C4-2B (cell line): ENCODE data around the gene LSM3.

Source experiments
- H3K27ac ChIP-seq: fragments of 450-650 bp; 2 replicates; pipeline ENCODE4 v1.5.1; 2017
- ZFX ChIP-seq: fragments of 450-650 bp; IDR thresholded peaks from 2 replicates; pipeline ENCODE4 v1.6.1; 2017
- TF ChIP-seq, protein P1 (sequence below): fragments of 450-650 bp; conservative IDR thresholded peaks from 2 replicates; pipeline ENCODE4 v1.5.1; 2017; ENCODE audit warnings: mild to moderate bottlenecking

Gene LSM3

DNA sequence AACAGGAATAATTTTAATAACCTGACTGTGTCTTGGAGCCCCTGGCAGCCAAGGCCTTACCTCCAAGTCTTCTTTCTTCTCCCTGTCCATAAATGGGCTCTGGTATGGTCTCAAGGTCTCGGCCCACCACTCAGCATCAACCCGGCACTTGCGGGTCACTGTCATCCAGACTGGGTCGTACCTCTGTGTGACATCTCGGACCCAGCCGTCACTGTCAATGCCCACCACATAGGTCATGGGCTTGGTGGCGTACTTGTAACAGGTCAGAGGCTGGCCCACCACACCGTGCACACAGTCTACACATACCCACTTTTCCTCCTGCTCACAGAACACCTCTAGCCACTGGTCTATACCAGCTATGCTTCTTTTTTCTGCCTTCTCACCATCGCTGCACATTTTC is 20.7 kb upstream of the LSM3 start:
- TF ChIP-seq, protein P1, sequence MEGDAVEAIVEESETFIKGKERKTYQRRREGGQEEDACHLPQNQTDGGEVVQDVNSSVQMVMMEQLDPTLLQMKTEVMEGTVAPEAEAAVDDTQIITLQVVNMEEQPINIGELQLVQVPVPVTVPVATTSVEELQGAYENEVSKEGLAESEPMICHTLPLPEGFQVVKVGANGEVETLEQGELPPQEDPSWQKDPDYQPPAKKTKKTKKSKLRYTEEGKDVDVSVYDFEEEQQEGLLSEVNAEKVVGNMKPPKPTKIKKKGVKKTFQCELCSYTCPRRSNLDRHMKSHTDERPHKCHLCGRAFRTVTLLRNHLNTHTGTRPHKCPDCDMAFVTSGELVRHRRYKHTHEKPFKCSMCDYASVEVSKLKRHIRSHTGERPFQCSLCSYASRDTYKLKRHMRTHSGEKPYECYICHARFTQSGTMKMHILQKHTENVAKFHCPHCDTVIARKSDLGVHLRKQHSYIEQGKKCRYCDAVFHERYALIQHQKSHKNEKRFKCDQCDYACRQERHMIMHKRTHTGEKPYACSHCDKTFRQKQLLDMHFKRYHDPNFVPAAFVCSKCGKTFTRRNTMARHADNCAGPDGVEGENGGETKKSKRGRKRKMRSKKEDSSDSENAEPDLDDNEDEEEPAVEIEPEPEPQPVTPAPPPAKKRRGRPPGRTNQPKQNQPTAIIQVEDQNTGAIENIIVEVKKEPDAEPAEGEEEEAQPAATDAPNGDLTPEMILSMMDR: no peak
- TF ChIP-seq ZFX: no peak
- H3K27ac ChIP-seq: no peak overlapping the region

DNA sequence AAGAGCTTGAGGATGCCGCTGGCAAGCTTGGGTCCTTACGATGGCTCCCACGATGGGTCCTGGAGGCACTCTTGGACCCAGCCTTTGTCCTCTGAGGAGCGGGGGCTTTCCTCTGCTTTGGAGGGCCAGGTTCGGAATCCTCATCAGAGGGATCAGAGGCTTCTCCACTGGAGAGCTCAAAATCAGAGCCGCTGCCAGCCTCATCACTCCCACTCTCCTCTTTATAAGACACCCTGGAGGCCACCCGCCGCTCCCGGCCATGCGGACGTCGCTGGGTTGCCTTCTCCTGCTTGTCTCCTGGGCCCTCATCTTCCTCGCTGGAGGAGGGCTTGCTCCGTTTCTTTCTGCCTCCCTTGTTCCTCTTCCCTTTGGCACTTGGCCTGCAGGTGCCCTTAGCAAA is 20.2 kb upstream of the LSM3 start:
- no peak for TF ChIP-seq ZFX
- TF ChIP-seq, protein P1: no peak

DNA sequence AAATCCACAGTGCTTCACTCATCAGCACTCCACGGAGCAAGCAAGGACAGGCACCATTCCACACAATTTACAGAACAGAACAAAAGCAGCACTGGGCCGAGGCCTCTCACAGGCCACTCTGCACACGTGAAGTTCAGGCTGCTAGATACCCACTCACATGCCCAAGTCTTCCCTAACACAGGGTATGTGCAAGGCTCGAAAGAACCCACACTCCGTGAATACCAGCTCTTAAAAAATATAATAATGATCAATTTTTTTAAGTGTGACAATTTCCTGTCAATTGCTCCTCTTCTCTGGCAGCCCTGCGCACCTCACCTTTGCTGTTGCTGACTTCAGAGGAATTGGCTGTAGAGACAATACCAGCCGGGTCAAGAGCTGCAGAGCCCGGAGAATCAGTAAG is 19.2 kb upstream of the LSM3 start:
- no peak overlapping the region for H3K27ac ChIP-seq
- TF ChIP-seq, protein P1: no peak
- no peak for TF ChIP-seq ZFX

More for the DNA sequence above, 20.2 kb upstream of the LSM3 start:
- no peak overlapping the region for H3K27ac ChIP-seq

DNA sequence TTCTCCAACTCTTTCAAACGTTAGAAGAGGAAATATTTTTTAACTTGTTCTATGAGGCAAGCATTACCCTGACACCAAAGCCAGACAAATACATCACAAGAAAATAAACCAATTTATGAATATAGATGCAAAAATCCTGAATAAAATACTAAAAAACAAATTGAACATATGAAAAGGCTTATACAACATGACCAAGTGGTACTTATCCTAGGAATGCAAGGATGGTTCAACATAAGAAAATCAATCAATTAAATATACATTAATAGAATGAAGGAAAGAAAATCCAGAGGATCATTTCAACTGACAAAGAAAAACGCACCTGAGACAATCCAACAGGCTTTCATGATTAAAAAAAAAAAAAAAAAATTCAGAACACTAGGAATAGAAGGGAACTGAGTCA is 17.3 kb upstream of the LSM3 start:
- H3K27ac ChIP-seq: no peak overlapping the region
- TF ChIP-seq, protein P1: no peak
- no peak for TF ChIP-seq ZFX

DNA sequence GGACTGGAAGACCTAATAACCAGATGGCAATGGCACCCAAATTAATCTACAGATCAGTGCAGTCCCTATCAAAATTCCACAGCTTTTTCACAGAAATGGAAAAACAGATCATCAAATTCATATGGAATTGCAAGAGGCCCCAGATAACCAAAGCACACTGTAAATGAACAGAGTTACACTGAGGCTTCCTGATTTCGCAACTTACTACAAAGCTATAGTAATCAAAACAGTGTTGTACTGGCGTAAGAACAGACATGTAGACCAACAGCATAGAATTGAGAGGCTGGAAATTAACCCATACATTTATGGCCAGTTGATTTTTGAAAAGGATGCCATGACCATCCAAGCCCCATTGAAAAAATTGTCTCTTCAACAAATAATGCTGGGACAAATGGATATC is 16.4 kb upstream of the LSM3 start:
- no peak overlapping the region for H3K27ac ChIP-seq
- no peak for TF ChIP-seq ZFX
- TF ChIP-seq, protein P1: no peak

DNA sequence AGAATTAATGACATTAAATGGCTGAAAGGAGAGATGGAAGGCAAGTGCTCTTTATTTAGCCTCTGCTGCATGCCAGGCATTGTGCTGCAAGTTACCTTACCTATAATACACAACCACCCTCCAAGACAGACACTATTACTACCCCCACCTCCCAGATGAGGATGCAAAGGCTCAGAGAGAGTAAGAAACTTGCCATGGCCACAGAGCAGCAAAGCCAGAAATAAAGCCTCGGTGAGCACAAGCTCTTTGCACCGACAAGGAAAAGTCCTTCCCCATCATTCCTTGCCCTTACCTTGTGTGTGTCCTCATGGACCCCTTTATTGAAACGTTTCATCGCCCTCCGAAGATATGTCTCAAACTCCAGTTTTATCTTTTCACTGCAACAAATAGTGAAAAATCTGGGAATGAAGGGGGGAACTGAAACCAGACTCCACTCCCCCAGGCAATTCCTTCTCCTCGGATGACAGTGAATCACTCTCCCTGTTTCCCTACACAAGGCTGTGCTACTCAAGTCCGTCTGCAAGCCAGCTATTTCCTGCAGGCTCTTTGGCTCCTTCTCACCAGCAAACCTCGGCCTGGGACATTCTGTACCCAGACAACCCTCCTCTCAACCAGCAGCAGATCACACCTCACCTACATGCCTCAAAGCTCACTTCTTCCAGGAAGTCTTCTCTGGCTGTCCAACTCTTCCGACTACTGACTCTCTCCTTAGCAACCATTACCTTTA is 11.6 kb upstream of the LSM3 start:
- TF ChIP-seq, protein P1: no peak
- no peak for TF ChIP-seq ZFX
- H3K27ac ChIP-seq: no peak overlapping the region

DNA sequence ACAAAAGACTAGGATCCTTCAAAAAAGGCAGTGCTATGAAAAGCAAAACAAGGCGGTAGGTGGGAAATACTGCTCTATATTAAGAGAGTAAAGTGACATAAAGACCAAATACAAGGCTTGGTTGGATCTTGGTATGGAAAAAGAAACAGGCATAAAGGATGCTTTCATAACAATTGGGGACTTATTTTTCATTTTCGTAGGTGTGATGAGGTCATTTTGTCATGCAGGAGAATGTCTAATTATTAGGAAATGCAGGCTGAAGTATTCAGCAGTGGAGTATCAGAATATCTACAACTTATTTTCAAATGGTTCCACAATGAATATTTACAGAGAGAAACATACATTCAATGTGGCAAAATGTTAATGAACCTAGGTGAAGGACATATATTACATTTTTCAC is 9.2 kb upstream of the LSM3 start:
- H3K27ac ChIP-seq: no peak overlapping the region

More for the DNA sequence above, 9.2 kb upstream of the LSM3 start:
- TF ChIP-seq, protein P1: no peak
- TF ChIP-seq ZFX: no peak
